CD4-positive, alpha-beta T cell treated with Interleukin-17A for 4 hours (primary cell): ENCODE results near the gene ZKSCAN5.
"Not testable (repeated sequence)": the region's sequence is repeated elsewhere in the genome, so short reads cannot be mapped to it uniquely, and the experiment has no call there.

Experiments
- DNase-seq: peaks from one replicate; pipeline ENCODE4 v3.0.0-alpha.2; 2020; ENCODE audit warnings: mixed read lengths

The ZKSCAN5 gene

GRCh38 chr7:99498546-99498944 is 5.9 kb upstream of the ZKSCAN5 start:
- DNase-seq: no peak

- DNase-seq: no peak
These were observed 5.1 kb upstream of the ZKSCAN5 start for GRCh38 chr7:99499371-99499720.

- DNase-seq: peak; percentile 92
These were observed 4.5 kb upstream of the ZKSCAN5 start, which contains the start of gene ZNF394 for GRCh38 chr7:99499721-99500636. ZNF394 (minus strand) TSS chr7:99500281; CDS start chr7:99500093, 188 bp downstream.

GRCh38 chr7:99500637-99501009 is 3.8 kb upstream of the ZKSCAN5 start:
- DNase-seq: no peak

- DNase-seq: not testable (repeated sequence)
These were observed 3.2 kb upstream of the ZKSCAN5 start for GRCh38 chr7:99501236-99501635.

GRCh38 chr7:99504281-99504602 is 220 bp upstream of the ZKSCAN5 start:
- DNase-seq: no peak

GRCh38 chr7:99505324-99505662 is 831 bp downstream of the ZKSCAN5 start:
- no peak for DNase-seq

- DNase-seq: no peak
These were observed 9.6 kb downstream of the ZKSCAN5 start for GRCh38 chr7:99514050-99514449.

GRCh38 chr7:99521399-99521798 is 16.9 kb downstream of the ZKSCAN5 start:
- DNase-seq: no peak

- peak; percentile 49 for DNase-seq
These were observed 21.4 kb downstream of the ZKSCAN5 start for GRCh38 chr7:99525713-99526440.

GRCh38 chr7:99531354-99531765 is 26.9 kb downstream of the ZKSCAN5 start:
- no peak for DNase-seq

- DNase-seq: no peak
These were observed 31.2 kb downstream of the ZKSCAN5 start for GRCh38 chr7:99535667-99536066.

- no peak for DNase-seq
These were observed 34.9 kb downstream of the ZKSCAN5 start for GRCh38 chr7:99539213-99539811.

GRCh38 chr7:99540542-99540941 is 36.1 kb downstream of the ZKSCAN5 start:
- no peak for DNase-seq

- DNase-seq: no peak
These were observed 36.8 kb downstream of the ZKSCAN5 start for GRCh38 chr7:99541212-99541611.

- no peak for DNase-seq
These were observed 38.7 kb downstream of the ZKSCAN5 start for GRCh38 chr7:99543081-99543671.

GRCh38 chr7:99543916-99544315 is 39.5 kb downstream of the ZKSCAN5 start:
- DNase-seq: no peak

GRCh38 chr7:99545308-99545707 is 40.8 kb downstream of the ZKSCAN5 start:
- DNase-seq: not testable (repeated sequence)

- not testable (repeated sequence) for DNase-seq
These were observed 45.1 kb downstream of the ZKSCAN5 start for GRCh38 chr7:99549545-99549944.

- no peak for DNase-seq
These were observed 46.9 kb downstream of the ZKSCAN5 start for GRCh38 chr7:99551334-99551733.

- peak; percentile 91 for DNase-seq
These were observed 47.5 kb downstream of the ZKSCAN5 start, which contains the start of gene FAM200A for GRCh38 chr7:99551767-99552463. FAM200A (minus strand) TSS chr7:99552114; CDS start chr7:99548407, 3,707 bp downstream.

- no peak for DNase-seq
These were observed 48.6 kb downstream of the ZKSCAN5 start for GRCh38 chr7:99553039-99553438.

- no peak for DNase-seq
These were observed 50.5 kb downstream of the ZKSCAN5 start for GRCh38 chr7:99554939-99555338.
